Fibroblast of villous mesenchyme (primary cell): Measurements from ENCODE around the gene TAOK2. TPM values are rescaled to one million over a fixed set of nuclear protein-coding genes. Genes with fewer than 3 reads are reported as not detected.
"Not testable (repeated sequence)": the region's sequence is repeated elsewhere in the genome, so short reads cannot be mapped to it uniquely, and the experiment has no call there.

Experiments used
- DNase-seq: peaks from one replicate; pipeline ENCODE4 v3.0.0-alpha.2; 2010; ENCODE audit warnings: low read depth
- H3K4me3 ChIP-seq: 2 replicates; pipeline ENCODE4 v1.5.1; 2011; ENCODE audit warnings: low read depth, mild to moderate bottlenecking, low read length
- total RNA-seq: library from RNA; depleted of rRNA; stranded (reverse); fragments of >200 nt; gene quantifications from 2 replicates; pipeline ENCODE4 v1.2.3, GENCODE V29; 2012
- TF ChIP-seq, protein P1 (sequence below): IDR thresholded peaks from 2 replicates; pipeline ENCODE4 v1.5.1; 2012; ENCODE audit warnings: low read depth, mild to moderate bottlenecking, low read length; ENCODE audit not compliant: insufficient read depth

The TAOK2 gene
- total RNA-seq, 1 donor: 63.9 TPM

DNA sequence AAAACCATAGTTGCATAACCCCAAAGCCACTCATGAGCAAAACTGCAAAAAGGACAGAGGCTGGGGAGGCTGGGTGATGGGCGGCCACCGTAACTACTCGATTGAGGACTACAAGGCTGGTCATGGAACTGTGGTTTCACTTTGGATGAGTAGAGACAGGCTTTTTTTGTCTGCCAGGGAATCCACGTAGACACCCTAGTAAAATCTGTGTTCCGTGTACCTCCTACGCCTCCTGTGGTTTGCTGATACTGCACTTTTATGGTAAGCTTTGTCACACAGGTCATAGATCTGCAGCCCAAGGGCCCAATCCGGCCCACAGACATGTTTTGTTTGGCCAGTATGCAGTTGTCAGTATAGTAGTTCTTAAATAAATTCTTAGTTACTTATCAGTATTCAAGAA lies 59.6 kb downstream of the TAOK2 start:
- TF ChIP-seq, protein P1, sequence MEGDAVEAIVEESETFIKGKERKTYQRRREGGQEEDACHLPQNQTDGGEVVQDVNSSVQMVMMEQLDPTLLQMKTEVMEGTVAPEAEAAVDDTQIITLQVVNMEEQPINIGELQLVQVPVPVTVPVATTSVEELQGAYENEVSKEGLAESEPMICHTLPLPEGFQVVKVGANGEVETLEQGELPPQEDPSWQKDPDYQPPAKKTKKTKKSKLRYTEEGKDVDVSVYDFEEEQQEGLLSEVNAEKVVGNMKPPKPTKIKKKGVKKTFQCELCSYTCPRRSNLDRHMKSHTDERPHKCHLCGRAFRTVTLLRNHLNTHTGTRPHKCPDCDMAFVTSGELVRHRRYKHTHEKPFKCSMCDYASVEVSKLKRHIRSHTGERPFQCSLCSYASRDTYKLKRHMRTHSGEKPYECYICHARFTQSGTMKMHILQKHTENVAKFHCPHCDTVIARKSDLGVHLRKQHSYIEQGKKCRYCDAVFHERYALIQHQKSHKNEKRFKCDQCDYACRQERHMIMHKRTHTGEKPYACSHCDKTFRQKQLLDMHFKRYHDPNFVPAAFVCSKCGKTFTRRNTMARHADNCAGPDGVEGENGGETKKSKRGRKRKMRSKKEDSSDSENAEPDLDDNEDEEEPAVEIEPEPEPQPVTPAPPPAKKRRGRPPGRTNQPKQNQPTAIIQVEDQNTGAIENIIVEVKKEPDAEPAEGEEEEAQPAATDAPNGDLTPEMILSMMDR: no peak
- no peak for DNase-seq
- no peak overlapping the region for H3K4me3 ChIP-seq

DNA sequence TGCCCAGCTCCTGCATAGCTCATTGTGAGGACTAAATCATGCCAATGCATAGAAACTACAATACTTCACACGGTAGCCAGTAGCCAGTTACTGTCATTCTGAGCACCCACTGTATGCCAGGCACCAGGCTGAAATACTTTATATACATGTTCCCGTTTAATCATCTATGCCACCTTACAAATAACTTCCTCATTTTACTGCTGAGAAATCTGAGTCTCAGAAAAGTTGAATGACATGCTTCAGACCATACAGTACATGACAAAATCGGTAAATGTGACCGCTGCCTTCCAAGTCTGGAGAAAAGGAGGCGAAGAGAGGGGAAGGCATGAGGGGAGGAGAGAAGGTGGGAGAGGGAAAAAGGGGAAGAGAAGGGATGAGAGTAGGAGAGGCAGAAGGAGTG lies 66.6 kb downstream of the TAOK2 start:
- TF ChIP-seq, protein P1: no peak
- no peak overlapping the region for H3K4me3 ChIP-seq
- no peak for DNase-seq

DNA sequence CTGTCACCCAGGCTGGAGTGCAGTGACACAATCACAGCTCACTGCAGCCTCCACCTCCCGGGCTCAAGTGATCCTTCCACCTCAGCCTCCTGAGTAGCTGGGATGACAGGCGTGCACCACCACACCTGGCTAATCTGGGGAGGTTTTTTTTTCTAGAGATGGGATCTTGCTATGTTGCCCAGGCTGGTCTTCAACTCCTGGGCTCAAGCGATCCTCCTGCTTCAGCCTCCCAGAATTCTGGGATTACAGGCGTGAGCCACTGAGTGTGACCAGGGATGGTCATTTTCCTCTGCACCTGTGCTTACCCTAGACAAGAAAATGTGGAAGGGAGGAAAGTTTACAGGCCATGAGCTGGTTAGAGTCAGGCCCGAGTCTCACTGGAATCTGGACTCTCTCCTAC lies 67.0 kb downstream of the TAOK2 start:
- not testable (repeated sequence) for H3K4me3 ChIP-seq, DNase-seq

DNA sequence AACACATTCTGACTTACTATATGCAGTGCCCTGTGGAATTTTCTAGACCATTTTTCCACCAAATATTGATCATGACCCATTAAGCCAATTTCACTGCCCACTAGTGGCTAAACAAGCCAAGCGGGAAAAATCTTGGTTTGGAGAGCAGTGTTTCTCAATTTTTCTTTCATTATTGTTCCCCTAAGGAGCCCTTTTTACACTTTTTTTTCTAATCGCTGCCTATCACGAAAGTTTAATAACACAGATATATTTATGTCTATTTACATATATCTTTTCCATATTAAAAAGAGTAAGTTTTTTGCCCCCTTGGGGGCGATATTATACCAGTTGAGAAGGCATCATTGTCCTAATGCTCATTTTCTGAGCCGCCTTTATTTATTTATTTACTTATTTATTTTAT lies 68.2 kb downstream of the TAOK2 start:
- peak; percentile 60 for DNase-seq
- TF ChIP-seq, protein P1: peak; percentile 29
- H3K4me3 ChIP-seq: no peak overlapping the region

Other genes starting within 250 kb of the TAOK2 start
- not detected in 2 replicates for gene C16orf54, start 227.9 kb upstream of the TAOK2 start, total RNA-seq
- gene ZG16, start 195.6 kb upstream of the TAOK2 start, total RNA-seq: not detected in 2 replicates
- 32.5 and 45.3 TPM in 2 replicates for gene KIF22, start 183.1 kb upstream of the TAOK2 start, total RNA-seq
- gene MAZ, start 167.3 kb upstream of the TAOK2 start, total RNA-seq: 166 and 269 TPM in 2 replicates
- 3.0 and 3.2 TPM in 2 replicates for gene PRRT2, start 161.7 kb upstream of the TAOK2 start, total RNA-seq
- gene PAGR1, start 157.7 kb upstream of the TAOK2 start, total RNA-seq: 20.3 and 20.7 TPM in 2 replicates
- gene MVP, start 153.4 kb upstream of the TAOK2 start, total RNA-seq: 211 and 250 TPM in 2 replicates
- gene CDIPT, start 110.6 kb upstream of the TAOK2 start, total RNA-seq: 60.9 and 84.6 TPM in 2 replicates
- 2.6 and 4.7 TPM in 2 replicates for gene SEZ6L2, start 74.3 kb upstream of the TAOK2 start, total RNA-seq
- gene ASPHD1, start 73.4 kb upstream of the TAOK2 start, total RNA-seq: 5.2 and 7.8 TPM in 2 replicates
- gene KCTD13, start 47.6 kb upstream of the TAOK2 start, total RNA-seq: 8.2 and 10.0 TPM in 2 replicates
- 72.8 and 75.1 TPM in 2 replicates for gene TMEM219, start 11.8 kb upstream of the TAOK2 start, total RNA-seq
- 4.7 and 6.8 TPM in 2 replicates for gene HIRIP3, start 21.7 kb downstream of the TAOK2 start, total RNA-seq
- gene INO80E, start 22.4 kb downstream of the TAOK2 start, total RNA-seq: 25.9 and 31.2 TPM in 2 replicates
- gene DOC2A, start 37.2 kb downstream of the TAOK2 start, total RNA-seq: under 0.01 and 0.32 TPM in 2 replicates
- not detected in 2 replicates for gene C16orf92, start 49.3 kb downstream of the TAOK2 start, total RNA-seq
- 0.32 TPM in 1 of 2 replicates, not detected in the other for gene TLCD3B, start 57.4 kb downstream of the TAOK2 start, total RNA-seq
- 545 and 622 TPM in 2 replicates for gene ALDOA, start 91.9 kb downstream of the TAOK2 start, total RNA-seq
- gene PPP4C, start 102.1 kb downstream of the TAOK2 start, total RNA-seq: 196 and 209 TPM in 2 replicates
- gene TBX6, start 118.1 kb downstream of the TAOK2 start, total RNA-seq: 0.32 and 0.43 TPM in 2 replicates
- gene YPEL3, start 122.3 kb downstream of the TAOK2 start, total RNA-seq: 8.6 and 14.5 TPM in 2 replicates
- 0.32 and 0.43 TPM in 2 replicates for gene GDPD3, start 139.7 kb downstream of the TAOK2 start, total RNA-seq
- 27.7 and 36.3 TPM in 2 replicates for gene MAPK3, start 149.4 kb downstream of the TAOK2 start, total RNA-seq
- gene CORO1A, start 209.7 kb downstream of the TAOK2 start, total RNA-seq: 1.6 and 3.5 TPM in 2 replicates
- gene BOLA2B, start 219.8 kb downstream of the TAOK2 start, total RNA-seq: 46.6 and 140 TPM in 2 replicates
- 16.8 and 49.3 TPM in 2 replicates for gene SLX1A, start 220.0 kb downstream of the TAOK2 start, total RNA-seq
- 3.5 and 3.9 TPM in 2 replicates for gene SULT1A3, start 225.4 kb downstream of the TAOK2 start, total RNA-seq